Vagina (tissue), 2 donors: ENCODE measurements around the gene IRS2. TPM values are rescaled to one million over a fixed set of nuclear protein-coding genes. Genes with fewer than 3 reads are reported as not detected.
A peak's percentile ranks its signal among the peaks of the same experiment; 100 is the strongest.

ENCODE experiments used
- DNase-seq, 2 donors: peaks; one replicate each; pipeline ENCODE4 v3.0.0-alpha.2; 2017; ENCODE audit errors: extremely low spot score in 2 of 2
- H3K27ac ChIP-seq: fragments of 200-600 bp; sonication (generic); one replicate; pipeline ENCODE4 v1.5.1; 2019
- H3K27me3 ChIP-seq: fragments of 200-600 bp; sonication (generic); one replicate; pipeline ENCODE4 v1.5.1; 2019
- H3K36me3 ChIP-seq, 2 donors: fragments of 200-600 bp; sonication (generic); one replicate each; pipeline ENCODE4 v1.5.1; 2017 to 2019
- H3K4me1 ChIP-seq: fragments of 200-600 bp; sonication (generic); one replicate; pipeline ENCODE4 v1.5.1; 2019
- H3K4me3 ChIP-seq, 2 donors: fragments of 200-600 bp; sonication (generic); 1 replicate in 1 of 2; 2 replicates in 1 of 2; pipeline ENCODE4 v1.5.1; 2016 to 2019
- H3K9me3 ChIP-seq: fragments of 200-600 bp; sonication (generic); one replicate; pipeline ENCODE4 v1.5.1; 2019
- CTCF ChIP-seq, 3 experiments: fragments of 450-650 bp in 2 of 3; fragments of 200-600 bp in 1 of 3; sonication (generic) in 1 of 3; IDR thresholded peaks; one replicate each; pipeline ENCODE4 v1.5.1; 2017 to 2019; ENCODE audit warnings: antibody characterized with exemption in 3 of 3, mild to moderate bottlenecking in 2 of 3, moderate library complexity in 2 of 3
- POLR2A ChIP-seq, 2 donors: fragments of 450-650 bp; IDR thresholded peaks; one replicate each; pipeline ENCODE4 v1.6.1; 2017; ENCODE audit warnings: antibody characterized with exemption in 2 of 2, mild to moderate bottlenecking in 2 of 2, moderate library complexity in 2 of 2
- POLR2AphosphoS5 ChIP-seq, 2 donors: sonication (generic); formaldehyde crosslinking; IDR thresholded peaks; one replicate each; pipeline ENCODE4 v1.9.0; 2017; ENCODE audit warnings: antibody characterized with exemption in 2 of 2, mild to moderate bottlenecking in 2 of 2, low read depth in 1 of 2; ENCODE audit not compliant: insufficient read depth in 1 of 2
- intact Hi-C: fragments of 100-400 bp; cut with DNase I; formaldehyde crosslinking; loops from one replicate; pipeline ENCODE4 v1.15.1; 2023
- total RNA-seq: library from RNA; depleted of rRNA; stranded (reverse); fragments of >200 nt; gene quantifications from one replicate; pipeline ENCODE4 v1.2.3, GENCODE V29; 2016

IRS2 gene
- total RNA-seq, 1 donor from 2014 or later: 25.0 TPM

GRCh38 chr13:109755551-109755950 is 30.8 kb downstream of the IRS2 start:
- TF ChIP-seq POLR2A (IDR thresholded peaks at IDR 0.05) (no peak), CTCF (IDR thresholded peaks at IDR 0.05) (no peak), POLR2AphosphoS5 (IDR thresholded peaks at IDR 0.05; ENCODE audit: insufficient read depth in 1 of 2, low read depth in 1 of 2) (no peak)
- no peaks in the 10 kb centered on the region for H3K27me3 ChIP-seq
- H3K9me3 ChIP-seq: no peaks in the 10 kb centered on the region
- DNase-seq: no peak
- H3K4me3 ChIP-seq: no peak overlapping the region
- peaks cover 0 to 21% of the 10 kb centered on the region in 2 donors for H3K36me3 ChIP-seq
- H3K27ac ChIP-seq: no peak overlapping the region
- peaks cover 34% of the 10 kb centered on the region for H3K4me1 ChIP-seq
- intact Hi-C loops: no loop called here

- Histone ChIP-seq H3K27me3 (no peaks in the 10 kb centered on the region), H3K36me3 (peaks cover 0 to 21% of the 10 kb centered on the region in 2 donors), H3K27ac (no peak overlapping the region), H3K4me1 (peaks cover 4% of the 10 kb centered on the region), H3K4me3 (no peak overlapping the region), H3K9me3 (no peaks in the 10 kb centered on the region)
- no peak for TF ChIP-seq POLR2A (IDR thresholded peaks at IDR 0.05)
- no peak for TF ChIP-seq CTCF (IDR thresholded peaks at IDR 0.05)
- no peak for TF ChIP-seq POLR2AphosphoS5 (IDR thresholded peaks at IDR 0.05; ENCODE audit: insufficient read depth in 1 of 2, low read depth in 1 of 2)
- intact Hi-C loops: no loop called here
- peak in 1 of 2 donors; percentile 6 for DNase-seq
These were observed 34.9 kb downstream of the IRS2 start for GRCh38 chr13:109751477-109751876.

GRCh38 chr13:109750221-109750775 is 36.1 kb downstream of the IRS2 start:
- peak; percentile 11 to 46 for DNase-seq
- no peak for TF ChIP-seq POLR2AphosphoS5 (IDR thresholded peaks at IDR 0.05; ENCODE audit: insufficient read depth in 1 of 2, low read depth in 1 of 2)
- TF ChIP-seq POLR2A (IDR thresholded peaks at IDR 0.05): no peak
- TF ChIP-seq CTCF (IDR thresholded peaks at IDR 0.05): no peak
- Histone ChIP-seq H3K4me3 (no peak overlapping the region), H3K27me3 (no peaks in the 10 kb centered on the region), H3K4me1 (no peaks in the 10 kb centered on the region), H3K27ac (no peak overlapping the region), H3K9me3 (no peaks in the 10 kb centered on the region), H3K36me3 (peaks cover 0 to 12% of the 10 kb centered on the region in 2 donors)
- intact Hi-C loops: no loop called here

GRCh38 chr13:109749365-109749764 is 37.0 kb downstream of the IRS2 start:
- intact Hi-C loops: no loop called here
- H3K9me3 ChIP-seq: no peaks in the 10 kb centered on the region
- peaks cover 0 to 11% of the 10 kb centered on the region in 2 donors for H3K36me3 ChIP-seq
- no peaks in the 10 kb centered on the region for H3K27me3 ChIP-seq
- H3K4me3 ChIP-seq: no peak overlapping the region
- peak; percentile 16 to 52 for DNase-seq
- H3K4me1 ChIP-seq: peaks cover 1% of the 10 kb centered on the region
- H3K27ac ChIP-seq: no peak overlapping the region
- TF ChIP-seq POLR2A (IDR thresholded peaks at IDR 0.05): no peak
- TF ChIP-seq POLR2AphosphoS5 (IDR thresholded peaks at IDR 0.05; ENCODE audit: insufficient read depth in 1 of 2, low read depth in 1 of 2): no peak
- TF ChIP-seq CTCF (IDR thresholded peaks at IDR 0.05): no peak

- no peak overlapping the region for H3K27ac ChIP-seq
- H3K27me3 ChIP-seq: no peaks in the 10 kb centered on the region
- peaks cover 0 to 9% of the 10 kb centered on the region in 2 donors for H3K36me3 ChIP-seq
- no peak overlapping the region for H3K4me3 ChIP-seq
- no peak for TF ChIP-seq POLR2A (IDR thresholded peaks at IDR 0.05)
- no peak for TF ChIP-seq POLR2AphosphoS5 (IDR thresholded peaks at IDR 0.05; ENCODE audit: insufficient read depth in 1 of 2, low read depth in 1 of 2)
- TF ChIP-seq CTCF (IDR thresholded peaks at IDR 0.05): no peak
- peak in 1 of 2 donors; percentile 18 for DNase-seq
- H3K4me1 ChIP-seq: peaks cover 7% of the 10 kb centered on the region
- H3K9me3 ChIP-seq: no peaks in the 10 kb centered on the region
- intact Hi-C loops: no loop called here
These were observed 37.7 kb downstream of the IRS2 start for GRCh38 chr13:109748677-109749076.
